AG10803 (cell line): ENCODE data around the gene CCDC74B.
"Not testable (repeated sequence)": the region's sequence is repeated elsewhere in the genome, so short reads cannot be mapped to it uniquely, and the experiment has no call there.

Experiments
- DNase-seq: peaks from one replicate; pipeline ENCODE4 v3.0.0; 2010; ENCODE audit warnings: low read depth
- H3K4me3 ChIP-seq: 2 replicates; pipeline ENCODE4 v1.5.1; 2011; ENCODE audit warnings: mild to moderate bottlenecking, low read length, control low read depth
- CTCF ChIP-seq: conservative IDR thresholded peaks from 2 replicates; pipeline ENCODE4 v1.5.1; 2011; ENCODE audit warnings: mild to moderate bottlenecking, low read length, control low read depth, inconsistent platforms

The CCDC74B gene

GRCh38 chr2:130185436-130185835, 40.5 kb upstream of the CCDC74B start:
- no peak for TF ChIP-seq CTCF
- no peak overlapping the region for H3K4me3 ChIP-seq
- DNase-seq, result no peak

- peak overlapping the region; percentile 72 for H3K4me3 ChIP-seq
- TF ChIP-seq CTCF, result no peak
- peak; percentile 35 for DNase-seq
These were observed 38.8 kb upstream of the CCDC74B start for GRCh38 chr2:130183512-130184373.

GRCh38 chr2:130182826-130183511, 38.1 kb upstream of the CCDC74B start:
- not testable (repeated sequence) for DNase-seq
- peak overlapping the region; percentile 72 for H3K4me3 ChIP-seq

GRCh38 chr2:130181880-130182682, 37.2 kb upstream of the CCDC74B start, which contains the start of gene MZT2B:
TSS of gene MZT2B (plus strand) at chr2:130182262. CDS start at chr2:130182283, 21 bp downstream.
- peak within 1 kb of the TSS; percentile 92 for H3K4me3 ChIP-seq
- TF ChIP-seq CTCF, result peak; percentile 44
- peak; percentile 73 for DNase-seq

- peak within 1 kb of the TSS; percentile 92 for H3K4me3 ChIP-seq
- TF ChIP-seq CTCF, result no peak
- peak; percentile 94 for DNase-seq
These were observed 36.5 kb upstream of the CCDC74B start, which contains the start of gene SMPD4 for GRCh38 chr2:130181325-130181879. TSS of gene SMPD4 (minus strand) at chr2:130181602. CDS start at chr2:130176592, 5,010 bp downstream.

- not testable (repeated sequence) for DNase-seq
- H3K4me3 ChIP-seq, result peak overlapping the region; percentile 92
These were observed 35.8 kb upstream of the CCDC74B start for GRCh38 chr2:130180404-130181324.

GRCh38 chr2:130174866-130175265, 30.0 kb upstream of the CCDC74B start:
- not testable (repeated sequence) for H3K4me3 ChIP-seq, DNase-seq
